CD4-positive, alpha-beta T cell treated with Interleukin-6 for 4 hours (primary cell): ENCODE data around the gene LRP10.

Source experiments
- DNase-seq: peaks from one replicate; pipeline ENCODE4 v3.0.0-alpha.2; 2020; ENCODE audit warnings: mixed read lengths

The LRP10 gene

DNA sequence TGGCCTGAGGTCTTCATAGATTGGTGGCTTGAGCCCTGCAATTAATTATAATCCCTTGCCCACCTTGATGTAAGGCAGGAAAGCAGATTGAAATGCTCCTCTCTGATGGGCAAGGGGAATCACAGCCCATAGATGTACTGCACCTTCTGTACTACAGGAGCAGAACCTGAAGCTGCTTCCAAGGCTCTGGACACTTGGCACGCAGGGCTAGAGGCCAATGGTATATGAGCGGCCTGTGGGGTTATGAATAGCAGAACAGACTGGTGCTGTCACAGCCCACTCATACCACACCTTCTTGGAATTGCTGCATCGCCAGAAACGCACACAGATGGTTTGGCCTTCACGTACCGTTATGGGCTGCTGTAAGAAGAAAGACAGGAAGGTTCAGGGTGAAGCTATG lies 49.2 kb downstream of the LRP10 start:
- no peak for DNase-seq

DNA sequence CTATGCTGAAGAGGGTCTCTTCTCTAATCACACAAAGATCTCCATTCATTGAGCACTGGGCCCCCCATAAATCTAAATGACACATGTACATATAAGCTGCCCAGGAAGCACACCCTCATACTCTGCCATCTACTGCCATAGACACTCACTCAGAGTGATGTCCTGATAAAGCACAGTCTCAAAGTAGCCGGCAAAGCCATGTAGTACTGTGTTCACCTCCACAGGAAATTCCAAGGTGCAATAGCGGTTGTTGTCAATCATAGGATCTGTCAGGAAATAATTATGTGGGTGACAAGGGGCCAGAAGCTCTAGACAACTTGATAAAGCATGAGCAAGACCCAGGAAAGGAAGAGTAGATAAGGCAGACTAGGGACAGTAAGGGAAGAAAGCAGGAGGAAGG lies 50.8 kb downstream of the LRP10 start:
- no peak for DNase-seq

GRCh38 chr14:22923746-22924145 lies 52.2 kb downstream of the LRP10 start:
- no peak for DNase-seq

- DNase-seq: no peak
Observed at GRCh38 chr14:22925513-22925912, 54.0 kb downstream of the LRP10 start.

GRCh38 chr14:22926316-22926715 lies 54.8 kb downstream of the LRP10 start:
- no peak for DNase-seq

DNA sequence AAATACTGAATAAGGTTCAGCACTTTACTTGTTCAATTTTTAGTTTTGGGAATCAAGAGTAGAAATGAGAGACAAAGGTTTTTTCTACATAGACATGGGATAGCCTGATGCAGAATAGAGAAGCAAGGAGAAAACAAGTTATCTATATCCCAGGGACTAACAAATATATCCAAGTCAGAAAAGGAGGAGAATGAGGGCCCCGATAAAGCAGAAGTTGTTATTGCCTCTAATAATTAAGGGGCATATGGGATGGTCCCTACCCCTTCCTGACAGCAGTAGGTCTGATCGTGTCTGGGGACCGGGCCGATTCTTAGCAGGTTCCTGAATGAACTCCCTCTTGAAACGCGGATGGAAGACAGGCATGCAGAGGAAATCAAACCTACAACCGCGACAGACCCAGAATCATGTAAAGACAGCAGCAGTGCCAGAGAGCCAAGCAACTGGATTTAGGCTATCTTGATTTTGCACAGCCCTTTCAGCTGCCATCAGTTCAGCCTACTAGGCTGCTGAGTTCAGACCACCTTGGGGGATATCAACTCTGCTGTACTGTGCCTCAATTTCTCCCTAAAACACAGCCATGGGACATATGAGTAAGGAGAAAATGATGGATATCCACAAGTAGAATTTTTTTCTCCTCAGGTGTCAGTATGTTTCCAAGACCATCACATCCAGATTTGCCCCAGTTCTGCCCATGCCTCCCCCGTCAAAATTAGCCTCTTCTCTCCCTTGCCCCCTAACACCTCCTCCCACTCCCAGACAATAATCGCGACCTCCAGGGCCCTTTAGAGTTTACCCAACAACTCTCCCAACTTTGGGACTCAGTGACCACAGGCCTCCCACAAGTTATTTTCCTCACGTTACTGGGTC lies 56.9 kb downstream of the LRP10 start:
- DNase-seq: peak; percentile 5

DNA sequence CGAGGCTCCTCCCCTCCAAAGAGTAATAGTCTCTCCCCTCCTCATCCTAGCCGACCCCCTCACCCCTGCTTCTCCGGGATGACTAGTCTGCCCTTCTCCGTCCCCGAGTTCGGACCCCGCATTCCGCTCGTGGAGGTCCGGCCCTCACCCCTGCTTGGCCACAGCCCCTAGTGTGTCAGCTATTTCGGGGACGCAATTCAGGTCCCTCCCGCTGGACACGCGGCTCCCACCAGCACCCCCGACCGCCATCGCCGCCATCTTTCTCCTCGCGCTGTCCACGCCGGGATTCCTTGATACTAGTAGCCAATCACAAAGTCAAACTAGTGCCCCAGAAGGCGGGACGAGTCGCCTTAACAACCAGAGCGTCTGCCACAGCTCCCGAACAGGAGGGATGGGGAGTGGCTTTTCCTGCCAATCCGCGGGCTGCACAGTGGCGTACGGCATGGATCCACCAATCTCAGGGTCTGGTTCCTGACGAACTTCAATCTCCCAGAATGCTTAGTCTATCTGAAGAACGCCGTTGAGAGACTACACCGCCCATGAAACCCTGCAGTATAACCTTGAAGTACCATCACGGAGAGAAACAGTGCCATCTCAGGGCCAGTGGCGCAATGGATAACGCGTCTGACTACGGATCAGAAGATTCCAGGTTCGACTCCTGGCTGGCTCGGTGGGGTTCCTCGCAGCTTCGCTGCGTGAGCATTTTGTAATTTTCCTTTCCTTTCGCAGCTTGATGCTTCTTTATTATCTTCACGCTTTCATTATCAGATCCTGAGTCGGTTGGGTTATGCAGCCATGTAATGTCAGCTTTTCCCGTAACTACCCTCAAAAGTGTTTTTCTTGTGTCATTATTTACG lies 57.8 kb downstream of the LRP10 start, which contains the start of gene PRMT5:
TSS of gene PRMT5 (minus strand) at position 273 of the 857 bp plus-strand sequence. CDS start at position 258, 15 bp downstream.
- peak; percentile 98 for DNase-seq

- no peak for DNase-seq
Observed at GRCh38 chr14:22929961-22930364, 58.4 kb downstream of the LRP10 start.
